Activated CD4-positive, alpha-beta T cell treated with anti-CD3 and anti-CD28 coated beads, Interleukin-2, amount 50 U/mL, for 4 hours (primary cell): ENCODE measurements around the gene INTS12.

ENCODE experiments used
- DNase-seq, 2 experiments: peaks; one replicate each; pipeline ENCODE4 v3.0.0-alpha.2; 2020

Gene INTS12

DNA sequence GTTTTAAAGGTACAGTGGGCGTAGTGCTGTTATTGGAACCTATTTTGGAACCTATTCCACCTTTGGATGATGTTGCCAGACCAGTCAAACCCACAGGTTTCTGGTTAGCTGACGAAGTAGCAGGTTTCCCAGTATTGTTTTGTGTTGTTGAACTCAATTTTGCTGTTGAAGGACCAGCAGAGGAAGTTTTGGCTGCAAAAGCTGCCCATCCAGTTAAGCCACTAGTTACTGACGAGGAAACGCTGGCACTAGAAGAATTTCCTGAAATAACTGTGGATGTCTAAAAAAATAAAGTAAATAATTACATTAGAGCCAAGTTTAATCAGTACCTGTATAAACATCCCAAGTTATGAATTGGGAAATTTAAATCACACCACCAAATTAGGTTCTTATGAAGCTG, 25.5 kb downstream of the INTS12 start:
- no peak for DNase-seq

DNA sequence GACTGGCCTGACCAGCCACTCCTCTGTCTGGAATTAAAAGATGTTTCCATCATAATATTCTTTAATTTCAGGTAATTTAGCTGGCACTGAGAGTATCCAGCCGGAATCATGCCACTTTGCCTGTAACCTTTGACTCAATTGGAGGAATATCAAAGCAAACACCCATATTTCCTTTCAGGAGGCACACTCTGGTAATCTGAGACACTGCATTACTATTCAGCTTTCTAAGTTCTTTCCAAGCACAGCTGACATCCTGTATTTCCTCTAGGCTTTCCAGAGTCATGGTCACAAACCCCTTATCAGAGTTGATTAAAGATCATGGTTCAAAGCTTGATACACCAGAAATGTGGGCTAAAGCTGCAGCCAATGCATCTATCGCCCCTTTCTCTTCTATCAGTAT, 29.3 kb downstream of the INTS12 start:
- DNase-seq, result no peak

DNA sequence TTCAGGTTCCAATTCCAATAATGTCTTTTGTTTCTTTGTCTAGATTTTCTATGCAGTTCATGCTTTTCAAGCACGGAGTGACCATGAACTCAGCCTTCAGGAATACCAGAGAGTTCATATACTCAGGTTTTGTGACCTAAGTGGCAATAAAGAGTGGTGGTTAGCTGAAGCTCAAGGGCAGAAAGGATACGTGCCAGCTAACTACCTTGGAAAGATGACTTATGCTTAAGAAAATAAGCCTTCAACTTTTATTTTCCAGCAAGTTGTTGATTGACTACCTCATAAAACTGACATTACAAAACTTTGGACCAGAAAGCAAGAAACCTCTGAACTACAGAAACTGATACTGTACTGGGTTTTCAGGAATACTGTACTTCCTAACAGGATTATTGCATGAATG, 30.8 kb downstream of the INTS12 start:
- DNase-seq, result no peak

GRCh38 chr4:105674011-105674410, 34.5 kb downstream of the INTS12 start:
- DNase-seq, result no peak

DNA sequence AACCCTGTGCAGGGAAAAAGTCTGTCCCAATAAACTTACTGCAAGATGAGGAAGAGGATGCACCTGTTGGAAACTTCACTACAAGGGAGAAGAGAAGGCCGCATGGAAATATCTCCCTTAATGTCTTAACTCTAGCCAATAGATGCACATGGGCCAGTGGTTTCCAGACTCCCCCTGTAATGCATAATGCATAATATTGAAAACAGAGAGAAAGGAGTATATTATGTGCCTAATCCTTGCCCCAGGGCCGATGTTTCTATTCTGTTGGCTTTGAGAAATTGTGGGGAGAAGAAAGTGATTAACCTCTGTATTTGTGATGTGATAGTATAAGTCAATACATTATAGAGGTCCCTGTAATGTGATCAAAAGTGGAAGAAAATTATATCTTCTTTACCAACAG, 37.2 kb downstream of the INTS12 start:
- no peak for DNase-seq

DNA sequence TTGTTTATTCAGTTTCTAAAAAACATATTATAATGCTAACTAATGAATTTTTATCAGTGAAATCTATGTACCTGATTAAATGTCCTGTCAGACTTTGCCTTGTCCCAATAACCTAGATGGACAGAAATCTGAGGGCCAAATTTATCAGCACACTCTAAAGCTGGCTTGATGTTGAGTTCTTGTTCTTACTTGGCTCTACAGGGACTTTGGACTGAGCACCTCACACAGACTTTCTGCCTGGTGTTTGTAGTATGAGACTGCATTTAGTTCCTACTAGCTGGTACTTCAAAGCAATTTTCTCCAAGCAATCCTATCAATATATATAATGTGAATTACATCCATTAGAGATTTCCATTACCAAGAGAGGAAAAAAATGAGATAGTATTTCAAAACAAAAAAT, 37.8 kb downstream of the INTS12 start:
- DNase-seq, result no peak

DNA sequence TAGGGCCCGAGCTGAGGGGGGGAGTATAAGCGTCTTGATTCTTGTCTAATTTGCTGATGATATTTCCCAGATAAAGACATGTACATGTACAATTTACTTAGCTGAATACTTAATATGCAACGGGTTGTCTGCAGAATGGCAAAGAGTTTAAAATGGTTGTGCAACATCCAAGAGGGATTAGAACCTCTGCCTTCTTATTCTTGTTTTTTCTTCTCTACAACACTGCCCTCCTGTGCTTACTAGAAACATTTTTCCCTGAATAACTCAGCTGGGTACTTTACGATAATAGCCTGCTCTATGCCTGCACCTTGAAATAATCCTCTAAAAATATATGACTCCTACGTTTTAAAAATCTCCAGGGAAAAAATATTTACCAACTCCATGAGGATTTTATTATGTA, 41.8 kb downstream of the INTS12 start:
- DNase-seq, result no peak

DNA sequence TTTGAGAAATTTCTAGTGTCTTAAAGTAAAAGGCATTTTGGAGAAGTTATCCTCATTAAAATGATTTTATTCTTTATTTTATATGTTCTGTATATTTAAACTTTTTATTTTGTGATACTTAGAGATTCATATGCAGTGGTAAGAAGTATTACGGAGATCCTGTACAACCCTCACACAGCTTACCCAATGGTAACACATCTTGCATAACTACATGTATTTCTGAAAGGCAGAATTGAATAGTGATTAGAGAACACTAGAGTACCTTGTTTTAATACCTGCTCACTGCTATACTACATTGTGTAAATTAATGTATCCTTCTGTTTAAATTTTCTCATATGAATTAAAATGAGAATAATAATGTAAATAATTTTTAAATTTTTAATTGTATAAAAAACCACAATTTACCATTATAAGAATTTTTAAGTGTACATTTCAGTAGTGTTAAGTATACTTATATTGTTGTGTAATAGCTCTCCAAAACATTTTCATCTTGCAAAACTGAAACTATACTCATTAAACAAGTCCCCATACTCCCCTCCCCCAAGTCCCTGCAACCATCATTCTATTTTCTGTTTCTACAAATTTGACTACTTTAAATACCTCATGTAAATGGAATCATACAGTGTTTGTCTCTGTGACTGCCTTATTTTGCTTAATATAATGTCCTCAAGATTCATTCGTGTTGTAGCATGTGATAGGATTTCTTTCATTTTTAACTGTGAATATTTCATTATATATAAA, 45.4 kb downstream of the INTS12 start:
- DNase-seq, result no peak

DNA sequence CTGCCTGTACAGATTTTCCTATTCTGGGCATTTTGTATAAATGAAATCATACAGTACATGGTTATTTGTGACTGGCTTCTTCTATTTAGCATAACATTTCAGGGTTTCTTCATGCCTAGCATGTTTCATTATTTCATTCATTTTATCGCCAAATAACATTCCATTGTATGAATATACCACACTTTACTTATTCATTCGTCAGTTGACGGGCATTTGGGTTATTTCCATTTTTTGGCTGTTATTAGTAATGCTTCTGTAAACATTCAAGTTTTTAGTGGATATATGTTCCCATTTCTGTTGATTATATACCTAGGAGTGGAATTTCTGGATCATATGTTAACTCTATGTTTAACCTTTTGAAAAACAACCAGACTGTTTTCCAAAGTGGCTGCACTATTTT, 47.5 kb downstream of the INTS12 start:
- DNase-seq, result no peak

GRCh38 chr4:105659190-105659589, 49.3 kb downstream of the INTS12 start:
- DNase-seq, result no peak

- DNase-seq, result no peak
Measured at GRCh38 chr4:105657117-105657765, 51.2 kb downstream of the INTS12 start.

DNA sequence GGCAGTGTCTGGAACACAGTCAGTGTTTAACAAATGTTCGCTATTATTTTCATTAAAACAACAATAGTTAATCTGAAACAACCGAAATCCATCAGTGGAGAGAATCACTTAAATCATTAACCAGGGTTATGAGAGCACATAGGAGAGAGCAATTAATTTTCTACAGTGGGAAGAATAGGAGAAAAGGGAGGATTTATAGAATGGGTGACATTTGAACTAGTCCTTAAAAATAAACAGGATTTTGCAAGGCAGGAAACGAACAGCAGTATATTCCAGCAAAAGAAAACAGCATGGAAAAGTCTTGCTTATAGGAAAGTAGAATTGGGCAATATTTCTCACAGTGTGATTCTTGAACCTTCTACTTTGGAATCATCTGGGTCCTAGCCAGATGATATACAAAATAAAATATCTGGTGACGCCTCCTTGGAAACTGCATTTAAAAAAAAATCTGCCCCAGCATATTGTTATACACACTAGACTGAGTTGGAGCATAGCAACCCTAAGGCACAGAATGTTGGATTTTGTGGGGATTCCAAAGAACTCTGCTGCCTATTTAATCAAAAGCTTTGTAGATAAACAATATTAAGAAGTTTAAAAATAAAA, 56.1 kb downstream of the INTS12 start:
- DNase-seq, result no peak

DNA sequence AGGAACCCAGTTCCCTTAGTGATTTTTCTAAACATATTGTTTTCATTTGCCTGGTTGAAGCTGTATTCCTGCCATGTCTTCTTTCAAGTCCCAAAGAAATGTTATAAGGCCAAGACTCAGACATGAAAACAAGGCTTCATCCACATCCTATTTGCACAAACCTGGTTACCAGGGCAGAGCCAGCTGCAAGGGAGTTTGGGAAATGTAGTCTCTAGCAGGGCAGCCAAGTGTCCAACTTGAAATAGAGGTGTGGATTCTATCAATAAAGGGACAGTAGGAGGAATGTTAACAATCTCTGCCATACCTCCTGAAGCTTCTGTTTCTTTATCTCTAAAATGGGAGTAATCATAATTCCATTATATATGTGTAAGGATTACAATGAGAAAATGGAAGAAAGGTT, 56.6 kb downstream of the INTS12 start:
- no peak for DNase-seq

DNA sequence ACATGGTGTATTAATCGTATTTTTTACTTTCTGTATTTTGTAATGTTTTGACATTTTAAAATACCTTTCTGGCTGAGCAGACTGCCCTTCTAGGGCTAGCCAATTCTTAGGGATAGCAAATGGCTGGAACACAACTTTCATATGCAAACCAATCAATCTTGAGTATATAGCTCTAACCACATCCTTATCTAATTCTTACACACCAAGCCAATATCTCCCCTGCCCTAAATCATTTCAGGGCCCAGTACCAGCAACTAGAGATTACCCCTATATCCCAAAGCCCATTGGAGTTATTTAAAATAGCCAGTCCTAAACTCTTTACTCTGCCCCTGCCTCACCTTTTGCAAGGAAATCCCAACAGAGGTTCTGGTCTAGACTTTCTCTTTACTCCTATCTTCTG, 58.3 kb downstream of the INTS12 start:
- no peak for DNase-seq

DNA sequence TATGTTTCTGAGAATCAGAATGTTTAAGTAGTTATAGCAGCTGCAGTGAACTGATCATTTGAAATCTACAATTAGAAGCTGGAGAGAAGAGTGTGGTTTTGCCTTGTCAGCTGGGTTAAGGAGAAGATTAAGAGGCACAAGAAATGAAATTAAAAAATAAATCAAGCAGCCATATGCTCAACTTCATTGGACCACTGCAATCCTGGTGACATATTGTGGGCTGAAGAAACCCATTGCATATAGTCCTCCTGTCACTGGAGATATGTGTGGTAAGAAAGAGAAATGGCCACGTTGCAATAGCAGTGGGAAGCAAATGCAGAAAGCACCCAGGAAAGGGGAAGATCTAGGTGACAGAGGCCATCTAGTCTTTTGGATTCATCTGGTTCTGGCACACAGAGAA, 63.0 kb downstream of the INTS12 start:
- DNase-seq, result no peak

DNA sequence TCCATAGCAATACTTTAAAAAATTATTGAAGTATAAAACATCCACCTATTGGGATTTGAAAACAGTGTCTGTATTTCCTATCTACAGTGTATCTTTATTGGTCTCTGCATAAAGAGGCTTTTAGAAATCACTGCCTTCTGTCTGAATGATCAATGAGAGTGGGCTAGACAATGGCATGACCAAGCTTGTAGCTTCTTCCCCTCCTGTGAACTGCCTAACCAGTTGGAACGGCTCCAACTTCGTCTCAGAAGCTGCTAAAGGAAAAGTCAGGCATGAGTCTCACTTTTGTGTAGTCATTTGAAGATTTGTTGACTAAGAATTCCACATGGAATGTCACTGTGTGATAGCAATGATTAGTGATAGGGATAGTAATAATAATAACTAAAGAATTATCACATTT, 64.2 kb downstream of the INTS12 start:
- DNase-seq, result no peak

DNA sequence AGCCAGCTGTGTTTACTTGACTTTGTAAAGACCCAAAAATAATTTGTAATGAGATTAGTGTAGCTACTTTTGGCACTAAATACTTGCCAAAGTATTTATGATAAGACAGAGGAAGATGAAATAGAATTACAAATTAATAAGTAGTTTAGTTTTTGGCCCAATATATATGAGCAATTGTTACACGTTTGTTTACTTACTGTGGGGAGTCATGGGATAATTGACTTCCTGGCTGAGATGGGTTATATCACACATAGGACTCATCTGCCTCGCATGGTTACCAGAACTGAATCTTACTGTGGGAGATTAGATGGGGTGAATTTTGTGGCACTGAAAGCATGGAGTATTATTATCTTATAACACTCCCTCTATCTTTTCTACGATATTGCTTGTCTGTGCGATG, 66.6 kb downstream of the INTS12 start:
- DNase-seq, result no peak

DNA sequence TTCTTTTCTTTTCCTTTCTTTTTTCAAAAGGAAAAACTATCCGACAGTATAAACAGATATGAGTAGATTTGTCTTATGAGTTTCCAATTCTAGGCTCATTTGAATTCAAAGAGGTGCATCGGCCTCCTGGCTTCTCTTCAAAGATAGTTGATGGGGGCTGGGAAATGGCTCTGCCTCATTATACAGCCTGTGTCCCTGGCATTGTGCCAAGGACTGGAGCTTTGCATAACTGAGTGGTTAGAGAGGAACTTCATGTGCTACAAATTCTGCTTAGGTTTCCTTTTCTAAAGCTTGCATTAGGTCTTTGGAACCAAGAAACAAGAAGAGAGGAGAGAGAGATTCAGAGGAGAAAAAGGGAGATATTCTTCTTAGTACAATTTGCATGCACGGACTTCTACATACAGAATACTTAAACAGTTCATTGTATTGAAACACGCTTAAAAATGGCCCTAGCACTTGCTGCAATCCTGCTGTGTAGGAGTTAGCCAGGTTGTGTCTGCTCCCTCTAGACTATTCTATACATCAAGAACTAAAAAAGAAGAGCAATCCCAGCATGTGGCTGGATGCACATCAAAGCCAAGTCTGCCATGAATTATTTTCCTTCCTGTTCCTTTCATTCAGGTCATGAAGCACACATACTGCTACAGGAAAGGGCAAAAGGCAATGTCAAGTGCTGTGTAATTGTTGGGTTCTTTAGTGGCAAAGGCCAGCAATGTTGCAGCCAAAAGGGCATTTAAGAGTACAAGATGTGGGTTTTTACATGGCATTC, 70.9 kb downstream of the INTS12 start:
- no peak for DNase-seq

- DNase-seq, result no peak
Measured at GRCh38 chr4:105634402-105635080, 73.9 kb downstream of the INTS12 start.

- no peak for DNase-seq
Measured at GRCh38 chr4:105633241-105633640, 75.2 kb downstream of the INTS12 start.
